Endothelial cell of umbilical vein (primary cell): ENCODE measurements around the gene SKIC3.

Source experiments
- EZH2 ChIP-seq: IDR thresholded peaks from 2 replicates; pipeline ENCODE4 v1.6.1; 2012; ENCODE audit warnings: borderline replicate concordance, low read depth, mild to moderate bottlenecking, moderate library complexity, low read length, inconsistent platforms; ENCODE audit not compliant: severe bottlenecking
- MAX ChIP-seq: IDR thresholded peaks from 2 replicates; pipeline ENCODE4 v1.6.1; 2011; ENCODE audit not compliant: insufficient read depth, insufficient read length
- MYC ChIP-seq: IDR thresholded peaks from one replicate; pipeline ENCODE4 v1.6.1; 2011; ENCODE audit warnings: mild to moderate bottlenecking, low read depth, low read length
- POLR2A ChIP-seq: IDR thresholded peaks from 2 replicates; pipeline ENCODE4 v1.6.1; 2012; ENCODE audit warnings: low read depth, mild to moderate bottlenecking, control low read depth, low read length
- POLR2AphosphoS5 ChIP-seq: IDR thresholded peaks from 2 replicates; pipeline ENCODE4 v1.6.1; 2012; ENCODE audit warnings: low read depth, mild to moderate bottlenecking, control low read depth, low read length, moderate library complexity; ENCODE audit not compliant: insufficient read depth
- TF ChIP-seq, protein P1 (sequence below), 2 donors: IDR thresholded peaks; 1 replicate in 1 of 2; 2 replicates in 1 of 2; pipeline ENCODE4 v1.5.1; 2011; ENCODE audit warnings: low read length in 2 of 2, mild to moderate bottlenecking in 2 of 2, moderate library complexity in 2 of 2, control low read depth in 1 of 2, inconsistent platforms in 1 of 2, low read depth in 1 of 2; ENCODE audit not compliant: insufficient read depth in 1 of 2; ENCODE audit errors: extremely low read depth in 1 of 2

GRCh38 chr5:95557841-95558240 lies 3.1 kb upstream of the SKIC3 start:
- TF ChIP-seq, protein P1, sequence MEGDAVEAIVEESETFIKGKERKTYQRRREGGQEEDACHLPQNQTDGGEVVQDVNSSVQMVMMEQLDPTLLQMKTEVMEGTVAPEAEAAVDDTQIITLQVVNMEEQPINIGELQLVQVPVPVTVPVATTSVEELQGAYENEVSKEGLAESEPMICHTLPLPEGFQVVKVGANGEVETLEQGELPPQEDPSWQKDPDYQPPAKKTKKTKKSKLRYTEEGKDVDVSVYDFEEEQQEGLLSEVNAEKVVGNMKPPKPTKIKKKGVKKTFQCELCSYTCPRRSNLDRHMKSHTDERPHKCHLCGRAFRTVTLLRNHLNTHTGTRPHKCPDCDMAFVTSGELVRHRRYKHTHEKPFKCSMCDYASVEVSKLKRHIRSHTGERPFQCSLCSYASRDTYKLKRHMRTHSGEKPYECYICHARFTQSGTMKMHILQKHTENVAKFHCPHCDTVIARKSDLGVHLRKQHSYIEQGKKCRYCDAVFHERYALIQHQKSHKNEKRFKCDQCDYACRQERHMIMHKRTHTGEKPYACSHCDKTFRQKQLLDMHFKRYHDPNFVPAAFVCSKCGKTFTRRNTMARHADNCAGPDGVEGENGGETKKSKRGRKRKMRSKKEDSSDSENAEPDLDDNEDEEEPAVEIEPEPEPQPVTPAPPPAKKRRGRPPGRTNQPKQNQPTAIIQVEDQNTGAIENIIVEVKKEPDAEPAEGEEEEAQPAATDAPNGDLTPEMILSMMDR (IDR thresholded peaks at IDR 0.05; ENCODE audit: extremely low read depth in 1 of 2, insufficient read depth in 1 of 2, low read depth in 1 of 2, low read length in 2 of 2): no peak
- no peak for TF ChIP-seq POLR2A
- TF ChIP-seq MAX: no peak
- TF ChIP-seq POLR2AphosphoS5: no peak
- no peak for TF ChIP-seq EZH2
- TF ChIP-seq MYC: no peak
